Panc1 (cell line): ENCODE measurements around the gene BNIP5. TPM values are rescaled to one million over a fixed set of nuclear protein-coding genes. Genes with fewer than 3 reads are reported as not detected.

ENCODE experiments used
- ATAC-seq: fragments of 200-7000 bp; cut with Tn5 transposase; 2 replicates; pipeline ENCODE4 v1.9.1; 2020; ENCODE audit warnings: mild to moderate bottlenecking, moderate library complexity
- BruUV-seq: library from RNA; stranded (reverse); fragments of 400-500 nt; replicated peaks from 2 replicates; lab custom pipeline; 2021; lab: Mats Ljungman, UMichigan
- CTCF ChIA-PET: fragments of 300-600 bp; sonication (Branson Sonifier 250); formaldehyde crosslinking; loops from one replicate; lab custom pipeline; 2022; ENCODE audit warnings: antibody characterized with exemption; lab: Charles Lee
- POLR2A ChIA-PET: fragments of 300-600 bp; sonication (Branson Sonifier 250); formaldehyde crosslinking; loops from one replicate; lab custom pipeline; 2022; ENCODE audit warnings: antibody characterized with exemption; lab: Charles Lee
- DNase-seq: peaks from one replicate; pipeline ENCODE4 v3.0.0-alpha.2; 2010; ENCODE audit warnings: low read depth, low spot score
- H3K27ac ChIP-seq: 2 replicates; pipeline ENCODE4 v1.5.1; 2011; ENCODE audit warnings: mild to moderate bottlenecking, low read length, inconsistent platforms
- H3K27me3 ChIP-seq: fragments of 200-500 bp; sonication (Bioruptor generic); 2 replicates; pipeline ENCODE4 v1.6.0; 2014; ENCODE audit warnings: low read length, inconsistent platforms; ENCODE audit not compliant: control insufficient read depth, insufficient read depth
- H3K36me3 ChIP-seq: fragments of 200-500 bp; sonication (Bioruptor generic); 2 replicates; pipeline ENCODE4 v1.5.1; 2014; ENCODE audit warnings: inconsistent platforms, mild to moderate bottlenecking, low read length, moderate library complexity; ENCODE audit not compliant: control insufficient read depth, insufficient read depth
- H3K4me1 ChIP-seq: 2 replicates; pipeline ENCODE4 v1.5.1; 2011; ENCODE audit warnings: inconsistent platforms, mild to moderate bottlenecking, low read length, moderate library complexity; ENCODE audit not compliant: control insufficient read depth, insufficient read depth
- H3K4me3 ChIP-seq, 2 experiments: 2 replicates each; pipeline ENCODE4 v1.5.1; 2011 to 2012; ENCODE audit warnings: low read depth in 2 of 2, low read length in 2 of 2, mild to moderate bottlenecking in 2 of 2, inconsistent platforms in 1 of 2, moderate library complexity in 1 of 2
- H3K9me3 ChIP-seq: fragments of 200-500 bp; sonication (Bioruptor generic); 2 replicates; pipeline ENCODE4 v1.5.1; 2014; ENCODE audit warnings: low read depth, mild to moderate bottlenecking, inconsistent platforms, low read length, moderate library complexity; ENCODE audit not compliant: control insufficient read depth, insufficient read depth
- CTCF ChIP-seq: fragments of 450-650 bp; IDR thresholded peaks from 2 replicates; pipeline ENCODE4 v1.5.1; 2017; ENCODE audit warnings: mild to moderate bottlenecking
- POLR2AphosphoS5 ChIP-seq: IDR thresholded peaks from 2 replicates; pipeline ENCODE4 v1.6.1; 2012; ENCODE audit warnings: mild to moderate bottlenecking, low read depth, low read length, moderate library complexity
- REST ChIP-seq, 2 experiments: IDR thresholded peaks; 2 replicates each; pipeline ENCODE4 v1.6.1; 2011 to 2012; ENCODE audit warnings: low read depth in 2 of 2, control low read depth in 1 of 2, low read length in 1 of 2, mild to moderate bottlenecking in 1 of 2, moderate library complexity in 1 of 2; ENCODE audit not compliant: insufficient read depth in 1 of 2
- SIN3A ChIP-seq: IDR thresholded peaks from 2 replicates; pipeline ENCODE4 v1.6.1; 2012; ENCODE audit warnings: low read depth, mild to moderate bottlenecking, low read length, moderate library complexity, borderline replicate concordance; ENCODE audit not compliant: insufficient read depth
- TCF7L2 ChIP-seq: IDR thresholded peaks from 2 replicates; pipeline ENCODE4 v1.6.1; 2011; ENCODE audit warnings: mild to moderate bottlenecking, low read depth, low read length, inconsistent platforms
- in situ Hi-C: cut with HindIII; loops from 2 replicates; pipeline ENCODE4 v1.10.0; 2016; ENCODE audit warnings: low sequenced_read_pairs, low pct_unique_long_range_greater_than_20kb
- intact Hi-C: fragments of 100-400 bp; cut with micrococcal nuclease; formaldehyde crosslinking; loops from one replicate; pipeline ENCODE4 v1.10.0; 2022; ENCODE audit not compliant: unreplicated experiment
- total RNA-seq: library from RNA; stranded (reverse); gene quantifications from one replicate; pipeline ENCODE4 v1.2.1, GENCODE V29; 2021; ENCODE audit not compliant: unreplicated experiment

Gene BNIP5
- total RNA-seq, 1 experiment from 2014 or later = not detected

- DNase-seq (no peak), ATAC-seq (no peak)
- Histone ChIP-seq H3K27ac (no peak overlapping the region), H3K27me3 (peaks cover 3% of the 10 kb centered on the region; the same call in 1 of the 2 replicates), H3K4me1 (no peaks in the 10 kb centered on the region), H3K4me3 (no peak overlapping the region), H3K36me3 (no peaks in the 10 kb centered on the region), H3K9me3 (no peaks in the 10 kb centered on the region)
- intact Hi-C loops = no loop called here
- TF ChIP-seq POLR2AphosphoS5 (no peak), REST (IDR thresholded peaks at IDR 0.05; ENCODE audit: insufficient read depth in 1 of 2, low read depth in 2 of 2, low read length in 1 of 2) (no peak), TCF7L2 (no peak), CTCF (no peak), SIN3A (no peak)
- CTCF ChIA-PET = interaction anchor here (0.8 kb wide), 1 partner anchor 13 kb away, joined by 4 read pairs; no protein-coding TSS in a partner anchor
- no TSS peak for BruUV-seq
- POLR2A ChIA-PET = no interaction called here
- in situ Hi-C loops = no loop called here
Measured at GRCh38 chr6:36327919-36328236, 8.8 kb downstream of the BNIP5 start.

- TF ChIP-seq TCF7L2 (no peak), REST (IDR thresholded peaks at IDR 0.05; ENCODE audit: insufficient read depth in 1 of 2, low read depth in 2 of 2, low read length in 1 of 2) (no peak), SIN3A (no peak), CTCF (no peak), POLR2AphosphoS5 (no peak)
- ChIA-PET POLR2A (no interaction called here), CTCF (interaction anchor here (0.8 kb wide), 1 partner anchor 13 kb away, joined by 4 read pairs; no protein-coding TSS in a partner anchor)
- no TSS peak for BruUV-seq
- Histone ChIP-seq H3K4me1 (no peaks in the 10 kb centered on the region), H3K27ac (no peak overlapping the region), H3K4me3 (no peak overlapping the region), H3K36me3 (no peaks in the 10 kb centered on the region), H3K9me3 (no peaks in the 10 kb centered on the region), H3K27me3 (peaks cover 3% of the 10 kb centered on the region; the same call in 1 of the 2 replicates)
- ATAC-seq (no peak), DNase-seq (no peak)
- in situ Hi-C loops = no loop called here
- intact Hi-C loops = no loop called here
Measured at GRCh38 chr6:36327226-36327918, 9.3 kb downstream of the BNIP5 start.
